CD14-positive monocyte (primary cell): ENCODE results near the gene RAPGEF1. TPM values are rescaled to one million over a fixed set of nuclear protein-coding genes. Genes with fewer than 3 reads are reported as not detected.

Experiments
- DNase-seq, 3 donors: peaks; one replicate each; pipeline ENCODE4 v3.0.0-alpha.2; 2011 to 2022
- H2AFZ ChIP-seq: 2 replicates; pipeline ENCODE4 v1.6.0; 2012; ENCODE audit warnings: mild to moderate bottlenecking, low read depth, low read length, inconsistent platforms; ENCODE audit not compliant: insufficient read depth, poor library complexity, severe bottlenecking
- H3K27ac ChIP-seq, 2 donors: 1 replicate in 1 of 2; 2 replicates in 1 of 2; pipeline ENCODE4 v1.5.1; 2012 to 2013; ENCODE audit warnings: low read length in 2 of 2, control low read depth in 1 of 2, inconsistent platforms in 1 of 2, low read depth in 1 of 2, mild to moderate bottlenecking in 1 of 2
- H3K27me3 ChIP-seq, 2 donors: one replicate each; pipeline versions ENCODE4 v1.6.0 to v1.6.1; 2011 to 2013; ENCODE audit warnings: low read length in 2 of 2; ENCODE audit not compliant: control insufficient read depth in 2 of 2, insufficient read depth in 2 of 2
- H3K36me3 ChIP-seq, 2 donors: replicated peaks in 1 of 2; 1 replicate in 1 of 2; 2 replicates in 1 of 2; pipeline versions ENCODE4 v1.5.1 to v1.6.1; 2012 to 2013; ENCODE audit warnings: low read length in 2 of 2, control low read depth in 1 of 2, inconsistent platforms in 1 of 2, mild to moderate bottlenecking in 1 of 2; ENCODE audit not compliant: insufficient read depth in 2 of 2, control insufficient read depth in 1 of 2
- H3K4me1 ChIP-seq, 2 donors: 1 replicate in 1 of 2; 2 replicates in 1 of 2; pipeline versions ENCODE4 v1.5.1 to v1.6.1; 2012 to 2013; ENCODE audit warnings: low read length in 2 of 2, control low read depth in 1 of 2, inconsistent platforms in 1 of 2, mild to moderate bottlenecking in 1 of 2, moderate library complexity in 1 of 2; ENCODE audit not compliant: insufficient read depth in 2 of 2, control insufficient read depth in 1 of 2
- H3K4me2 ChIP-seq: replicated peaks from 2 replicates; pipeline ENCODE3; 2012; ENCODE audit warnings: low read length, moderate library complexity, mild to moderate bottlenecking; ENCODE audit not compliant: poor library complexity, severe bottlenecking; ENCODE audit errors: extremely low read depth
- H3K4me3 ChIP-seq, 3 experiments: fragments of 200-600 bp in 1 of 3; sonication (generic) in 1 of 3; replicated peaks in 1 of 3; 1 replicate in 2 of 3; 2 replicates in 1 of 3; pipeline ENCODE4 v1.5.1; 2011 to 2013; ENCODE audit warnings: low read length in 3 of 3, mild to moderate bottlenecking in 3 of 3, control low read depth in 2 of 3, low read depth in 2 of 3, inconsistent platforms in 1 of 3, moderate library complexity in 1 of 3
- H3K79me2 ChIP-seq: 2 replicates; pipeline ENCODE4 v1.6.0; 2012; ENCODE audit warnings: mild to moderate bottlenecking, control low read depth, inconsistent platforms, low read length, moderate library complexity; ENCODE audit not compliant: insufficient read depth
- H3K9ac ChIP-seq: 2 replicates; pipeline ENCODE4 v1.6.0; 2017; ENCODE audit warnings: low read length, mild to moderate bottlenecking; ENCODE audit not compliant: insufficient read depth, poor library complexity, severe bottlenecking
- H3K9me3 ChIP-seq, 2 donors: replicated peaks in 1 of 2; 1 replicate in 1 of 2; 2 replicates in 1 of 2; pipeline versions ENCODE4 v1.5.1 to v1.6.1; 2012 to 2013; ENCODE audit warnings: low read length in 2 of 2, control low read depth in 1 of 2; ENCODE audit not compliant: control insufficient read depth in 1 of 2, insufficient read depth in 1 of 2
- H4K20me1 ChIP-seq: 2 replicates; pipeline ENCODE4 v1.6.0; 2012; ENCODE audit warnings: mild to moderate bottlenecking, low read length, control low read depth, moderate library complexity; ENCODE audit not compliant: insufficient read depth
- H3K27ac Mint-ChIP-seq, 7 donors: one replicate each; pipeline ENCODE4 v1.8.0; 2020; ENCODE audit warnings: mild to moderate bottlenecking in 7 of 7, mixed read lengths in 7 of 7, moderate library complexity in 6 of 7, inconsistent platforms in 2 of 7
- H3K27me3 Mint-ChIP-seq, 3 donors: one replicate each; pipeline ENCODE4 v1.8.0; 2021 to 2022; ENCODE audit warnings: low read depth in 3 of 3, mild to moderate bottlenecking in 3 of 3, mixed read lengths in 3 of 3, moderate library complexity in 3 of 3, inconsistent platforms in 1 of 3
- H3K36me3 Mint-ChIP-seq, 2 donors: one replicate each; pipeline ENCODE4 v1.8.0; 2020; ENCODE audit warnings: mixed read lengths in 2 of 2, inconsistent platforms in 1 of 2, mild to moderate bottlenecking in 1 of 2
- H3K4me1 Mint-ChIP-seq: one replicate; pipeline ENCODE4 v1.8.0; 2020; ENCODE audit warnings: mild to moderate bottlenecking, mixed read lengths
- H3K4me3 Mint-ChIP-seq, 2 donors: one replicate each; pipeline ENCODE4 v1.8.0; 2020; ENCODE audit warnings: mild to moderate bottlenecking in 2 of 2, mixed read lengths in 2 of 2, moderate library complexity in 1 of 2
- H3K9me3 Mint-ChIP-seq, 7 donors: one replicate each; pipeline ENCODE4 v1.8.0; 2020 to 2022; ENCODE audit warnings: mixed read lengths in 7 of 7, mild to moderate bottlenecking in 6 of 7, moderate library complexity in 6 of 7, inconsistent platforms in 2 of 7
- WGBS: methylation state at CpG from one replicate; pipeline ENCODE4 v1.1.5; 2013; ENCODE audit warnings: missing lambda C conversion rate; ENCODE audit not compliant: insufficient coverage; 5-methylcytosine and 5-hydroxymethylcytosine counted together
- intact Hi-C, 2 donors: fragments of 100-400 bp; cut with micrococcal nuclease; formaldehyde crosslinking; loops; one replicate each; pipeline versions ENCODE4 v1.15.0 to v1.15.1; 2023
- polyA plus RNA-seq, 3 donors: library from polyadenylated mRNA; depleted of rRNA in 1 of 3; unstranded in 2 of 3; stranded (reverse) in 1 of 3; fragments of 300-500 nt in 2 of 3; fragments of >200 nt in 1 of 3; fragmentation: Illumina TruSeq in 2 of 3; gene quantifications; 1 replicate in 2 of 3; 2 replicates in 1 of 3; pipeline ENCODE4 v1.2.3, GENCODE V29; 2012 to 2021
- TF ChIP-seq, protein P1 (sequence below): fragments of 200-600 bp; IDR thresholded peaks from one replicate; pipeline ENCODE4 v1.8.0; 2022; ENCODE audit warnings: antibody characterized with exemption, mild to moderate bottlenecking

The RAPGEF1 gene
- polyA plus RNA-seq, 3 donors: 1.7 to 71.7 (median 3.0) TPM

DNA sequence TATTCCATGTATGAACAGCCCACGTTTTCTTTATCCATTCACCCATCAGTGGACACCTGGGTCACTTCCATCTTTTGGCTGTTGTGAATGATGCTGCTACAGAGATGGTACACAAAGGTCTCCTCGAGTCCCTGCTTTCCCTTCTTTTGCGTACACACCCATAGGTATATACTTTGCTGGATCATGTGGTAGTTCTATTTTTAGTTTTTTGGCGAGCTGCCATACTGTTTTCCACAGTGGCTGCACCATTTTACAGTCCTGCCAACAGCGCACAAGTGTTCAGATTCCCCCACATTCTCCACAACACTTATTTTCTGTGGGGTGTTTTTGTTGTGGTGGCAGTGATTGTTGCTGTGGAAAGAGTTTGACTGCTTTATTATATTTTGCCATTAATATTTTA lies 16.2 kb downstream of the RAPGEF1 start:
- Histone ChIP-seq H3K4me3 (no peak overlapping the region), H3K9me3 (no peaks in the 10 kb centered on the region), H3K27ac (peak overlapping the region in 1 of 2 donors; percentile 61), H3K4me1 (peaks cover 36 to 38% of the 10 kb centered on the region in 2 donors), H3K36me3 (peaks cover 2 to 32% of the 10 kb centered on the region in 2 donors), H3K9ac (no peak overlapping the region), H3K4me2 (no peak overlapping the region), H3K27me3 (no peaks in the 10 kb centered on the region), H4K20me1 (peaks cover 59% of the 10 kb centered on the region), H3K79me2 (peaks cover 99% of the 10 kb centered on the region), H2AFZ (no peak overlapping the region)
- Mint-ChIP-seq H3K4me1 (peaks cover 56% of the 10 kb centered on the region), H3K27ac (peak overlapping the region in 4 of 7 donors; percentile 20 to 71 (median 30)), H3K4me3 (no peak overlapping the region), H3K36me3 (peaks cover 55 to 57% of the 10 kb centered on the region in 2 donors), H3K27me3 (no peaks in the 10 kb centered on the region), H3K9me3 (no peaks in the 10 kb centered on the region)
- no CpG with 5 or more reads among the region's 5 CpGs for WGBS
- intact Hi-C loops: no loop called here
- no peak for DNase-seq
- TF ChIP-seq, protein P1, sequence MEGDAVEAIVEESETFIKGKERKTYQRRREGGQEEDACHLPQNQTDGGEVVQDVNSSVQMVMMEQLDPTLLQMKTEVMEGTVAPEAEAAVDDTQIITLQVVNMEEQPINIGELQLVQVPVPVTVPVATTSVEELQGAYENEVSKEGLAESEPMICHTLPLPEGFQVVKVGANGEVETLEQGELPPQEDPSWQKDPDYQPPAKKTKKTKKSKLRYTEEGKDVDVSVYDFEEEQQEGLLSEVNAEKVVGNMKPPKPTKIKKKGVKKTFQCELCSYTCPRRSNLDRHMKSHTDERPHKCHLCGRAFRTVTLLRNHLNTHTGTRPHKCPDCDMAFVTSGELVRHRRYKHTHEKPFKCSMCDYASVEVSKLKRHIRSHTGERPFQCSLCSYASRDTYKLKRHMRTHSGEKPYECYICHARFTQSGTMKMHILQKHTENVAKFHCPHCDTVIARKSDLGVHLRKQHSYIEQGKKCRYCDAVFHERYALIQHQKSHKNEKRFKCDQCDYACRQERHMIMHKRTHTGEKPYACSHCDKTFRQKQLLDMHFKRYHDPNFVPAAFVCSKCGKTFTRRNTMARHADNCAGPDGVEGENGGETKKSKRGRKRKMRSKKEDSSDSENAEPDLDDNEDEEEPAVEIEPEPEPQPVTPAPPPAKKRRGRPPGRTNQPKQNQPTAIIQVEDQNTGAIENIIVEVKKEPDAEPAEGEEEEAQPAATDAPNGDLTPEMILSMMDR: no peak

DNA sequence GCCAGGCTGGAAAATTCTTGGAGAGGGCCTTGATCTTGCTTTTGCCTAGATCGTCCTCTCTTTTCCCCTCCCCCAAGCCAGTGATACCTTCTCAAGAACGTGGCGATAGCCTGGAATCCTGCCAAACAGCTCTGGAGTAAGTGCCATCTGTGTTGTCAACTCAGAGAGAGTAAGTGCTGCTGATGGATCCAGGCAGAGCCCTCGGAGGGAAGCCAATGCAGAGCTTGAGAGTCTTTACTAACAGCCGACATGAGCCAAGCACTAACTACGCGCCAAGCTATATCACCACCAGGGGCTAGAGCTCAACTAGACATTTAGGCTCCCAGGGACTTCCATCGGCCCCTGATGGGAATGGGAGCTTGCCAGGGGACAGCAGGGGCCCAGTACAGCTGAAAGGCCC lies 17.6 kb downstream of the RAPGEF1 start:
- peaks cover 99% of the 10 kb centered on the region for H3K79me2 ChIP-seq

More for the DNA sequence above, 17.6 kb downstream of the RAPGEF1 start:
- no peak for DNase-seq
- H3K36me3 ChIP-seq: peaks cover 2 to 41% of the 10 kb centered on the region in 2 donors
- peak overlapping the region in 2 of 7 donors; percentile 57 to 87 for H3K27ac Mint-ChIP-seq
- no peak overlapping the region for H2AFZ ChIP-seq
- intact Hi-C loops: no loop called here
- H3K27ac ChIP-seq: no peak overlapping the region
- H4K20me1 ChIP-seq: peaks cover 62% of the 10 kb centered on the region
- H3K4me1 ChIP-seq: peaks cover 24 to 29% of the 10 kb centered on the region in 2 donors
- 78% methylated on average over 7 of the region's 8 CpGs for WGBS
- H3K4me3 Mint-ChIP-seq: no peak overlapping the region
- no peak overlapping the region for H3K4me3 ChIP-seq
- H3K9me3 Mint-ChIP-seq: no peaks in the 10 kb centered on the region
- H3K4me2 ChIP-seq: no peak overlapping the region
- H3K9me3 ChIP-seq: no peaks in the 10 kb centered on the region
- H3K9ac ChIP-seq: no peak overlapping the region
- no peaks in the 10 kb centered on the region for H3K27me3 Mint-ChIP-seq
- peaks cover 68% of the 10 kb centered on the region in 2 donors for H3K36me3 Mint-ChIP-seq
- H3K4me1 Mint-ChIP-seq: peaks cover 53% of the 10 kb centered on the region
- no peaks in the 10 kb centered on the region for H3K27me3 ChIP-seq
- TF ChIP-seq, protein P1: no peak
